COLO829 (cell line): ENCODE data around the gene SLC6A6.

Experiments used
- DNase-seq: peaks from one replicate; pipeline ENCODE4 v3.0.0; 2012; ENCODE audit warnings: low spot score

The SLC6A6 gene

GRCh38 chr3:14454639-14455310 is 52.4 kb downstream of the SLC6A6 start:
- DNase-seq: no peak

- DNase-seq: no peak
These were observed 53.3 kb downstream of the SLC6A6 start for GRCh38 chr3:14455571-14456317.

- DNase-seq: no peak
These were observed 54.4 kb downstream of the SLC6A6 start for GRCh38 chr3:14456794-14457193.

GRCh38 chr3:14457481-14457880 is 55.1 kb downstream of the SLC6A6 start:
- no peak for DNase-seq

GRCh38 chr3:14457999-14458398 is 55.6 kb downstream of the SLC6A6 start:
- DNase-seq: no peak

GRCh38 chr3:14458434-14459275 is 56.2 kb downstream of the SLC6A6 start:
- no peak for DNase-seq

GRCh38 chr3:14459384-14459783 is 57.0 kb downstream of the SLC6A6 start:
- no peak for DNase-seq

- no peak for DNase-seq
These were observed 57.4 kb downstream of the SLC6A6 start for GRCh38 chr3:14459787-14460186.

GRCh38 chr3:14460342-14461005 is 58.1 kb downstream of the SLC6A6 start:
- DNase-seq: no peak

- no peak for DNase-seq
These were observed 58.8 kb downstream of the SLC6A6 start for GRCh38 chr3:14461006-14461747.

GRCh38 chr3:14461748-14462324 is 59.4 kb downstream of the SLC6A6 start:
- DNase-seq: no peak

GRCh38 chr3:14462738-14463137 is 60.3 kb downstream of the SLC6A6 start:
- DNase-seq: no peak

GRCh38 chr3:14463330-14464140 is 61.1 kb downstream of the SLC6A6 start:
- no peak for DNase-seq

GRCh38 chr3:14464141-14464465 is 61.7 kb downstream of the SLC6A6 start:
- DNase-seq: no peak

GRCh38 chr3:14464521-14464920 is 62.1 kb downstream of the SLC6A6 start:
- no peak for DNase-seq

GRCh38 chr3:14465425-14465824 is 63.0 kb downstream of the SLC6A6 start:
- no peak for DNase-seq

- no peak for DNase-seq
These were observed 63.9 kb downstream of the SLC6A6 start for GRCh38 chr3:14466179-14466903.

- peak; percentile 63 for DNase-seq
These were observed 65.6 kb downstream of the SLC6A6 start for GRCh38 chr3:14467814-14468620.

- DNase-seq: no peak
These were observed 66.2 kb downstream of the SLC6A6 start for GRCh38 chr3:14468621-14468981.
